HCT116 (cell line): ENCODE results near the gene CORO7. TPM values are rescaled to one million over a fixed set of nuclear protein-coding genes. Genes with fewer than 3 reads are reported as not detected.

Experiments
- ATAC-seq: fragments of 200-7000 bp; cut with Tn5 transposase; 2 replicates; pipeline ENCODE4 v1.9.1; 2020; ENCODE audit warnings: mild to moderate bottlenecking, moderate library complexity
- BruUV-seq: library from RNA; stranded (reverse); fragments of 400-500 nt; replicated peaks from 2 replicates; lab custom pipeline; 2021; lab: Mats Ljungman, UMichigan
- CTCF ChIA-PET: fragments of 300-600 bp; sonication (Branson Sonifier 250); formaldehyde crosslinking; loops from one replicate; lab custom pipeline; 2021; ENCODE audit warnings: antibody characterized with exemption; lab: Charles Lee
- POLR2A ChIA-PET: fragments of 300-600, 350-600 bp; sonication (Branson Sonifier 250); formaldehyde crosslinking; loops from one replicate; lab custom pipeline; 2021; ENCODE audit warnings: antibody characterized with exemption; lab: Charles Lee
- RAD21 ChIA-PET, 2 experiments: fragments of 300-600 bp; sonication (Branson Sonifier 250); formaldehyde crosslinking; loops; one replicate each; lab custom pipeline; 2023; ENCODE audit warnings: low total read pairs in 2 of 2; ENCODE audit not compliant: uncharacterized antibody in 2 of 2, unreplicated experiment in 2 of 2, low non-redundant PET in 1 of 2; lab: Charles Lee
- DNase-seq: peaks from one replicate; pipeline ENCODE4 v3.0.0-alpha.2; 2010; ENCODE audit warnings: low read depth, low spot score
- H2AFZ ChIP-seq: fragments of 200-600 bp; shearing (Covaris generic), sonication (generic); 2 replicates; pipeline ENCODE4 v1.6.1; 2017; ENCODE audit warnings: low read depth, mixed run types, mixed read lengths, antibody characterized with exemption, low read length; ENCODE audit not compliant: poor library complexity, severe bottlenecking
- H3K27ac ChIP-seq: 2 replicates; pipeline ENCODE4 v1.5.1; 2012; ENCODE audit warnings: low read depth, low read length
- H3K27me3 ChIP-seq: fragments of 200-600 bp; sonication (generic); 2 replicates; pipeline ENCODE4 v1.6.1; 2016; ENCODE audit warnings: mixed run types, low read length, mixed read lengths; ENCODE audit not compliant: insufficient read depth
- H3K36me3 ChIP-seq, 2 experiments: fragments of 200-500 bp in 1 of 2; fragments of 200-600 bp in 1 of 2; sonication (Bioruptor generic) in 1 of 2; sonication (generic) in 1 of 2; 2 replicates each; pipeline versions ENCODE4 v1.5.1 to v1.6.1; 2014 to 2016; ENCODE audit warnings: low read length in 2 of 2, inconsistent platforms in 1 of 2, mixed read lengths in 1 of 2, mixed run types in 1 of 2; ENCODE audit not compliant: insufficient read depth in 2 of 2, control insufficient read depth in 1 of 2
- H3K4me1 ChIP-seq, 2 experiments: fragments of 200-600 bp in 1 of 2; sonication (generic) in 1 of 2; 2 replicates each; pipeline versions ENCODE4 v1.5.1 to v1.6.1; 2012 to 2017; ENCODE audit warnings: low read length in 2 of 2, inconsistent platforms in 1 of 2, mild to moderate bottlenecking in 1 of 2, mixed read lengths in 1 of 2, mixed run types in 1 of 2, moderate library complexity in 1 of 2; ENCODE audit not compliant: insufficient read depth in 2 of 2, control insufficient read depth in 1 of 2
- H3K4me2 ChIP-seq: fragments of 200-600 bp; sonication (generic); 2 replicates; pipeline ENCODE4 v1.6.1; 2017; ENCODE audit warnings: mixed run types, low read length, mixed read lengths
- H3K4me3 ChIP-seq, 2 experiments: fragments of 200-600 bp in 1 of 2; sonication (generic) in 1 of 2; replicated peaks in 1 of 2; 2 replicates each; pipeline ENCODE4 v1.5.1; 2011 to 2016; ENCODE audit warnings: low read length in 2 of 2, control low read depth in 1 of 2, low read depth in 1 of 2, mild to moderate bottlenecking in 1 of 2, mixed read lengths in 1 of 2, mixed run types in 1 of 2
- H3K79me2 ChIP-seq: fragments of 200-600 bp; sonication (generic); 2 replicates; pipeline ENCODE4 v1.6.1; 2017; ENCODE audit warnings: mild to moderate bottlenecking, mixed run types, low read length, moderate library complexity, mixed read lengths; ENCODE audit not compliant: insufficient read depth
- H3K9ac ChIP-seq: fragments of 200-600 bp; sonication (generic); 2 replicates; pipeline ENCODE4 v1.6.1; 2016; ENCODE audit warnings: low read length, mixed read lengths
- H3K9me2 ChIP-seq: fragments of 200-600 bp; sonication (generic), shearing (Covaris generic); 2 replicates; pipeline ENCODE4 v1.6.1; 2017; ENCODE audit warnings: mixed run types, mild to moderate bottlenecking, moderate library complexity; ENCODE audit not compliant: insufficient read depth
- H3K9me3 ChIP-seq, 2 experiments: fragments of 200-500 bp in 1 of 2; fragments of 200-600 bp in 1 of 2; sonication (Bioruptor generic) in 1 of 2; sonication (generic) in 1 of 2; 2 replicates each; pipeline ENCODE4 v1.6.1; 2014 to 2017; ENCODE audit warnings: low read length in 2 of 2, mixed read lengths in 2 of 2, inconsistent platforms in 1 of 2, low read depth in 1 of 2, mild to moderate bottlenecking in 1 of 2, mixed run types in 1 of 2, moderate library complexity in 1 of 2; ENCODE audit not compliant: control insufficient read depth in 1 of 2, insufficient read depth in 1 of 2
- H4K20me1 ChIP-seq: fragments of 200-600 bp; sonication (generic), shearing (Covaris generic); 2 replicates; pipeline ENCODE4 v1.6.1; 2017; ENCODE audit warnings: mixed run types, mild to moderate bottlenecking, moderate library complexity; ENCODE audit not compliant: insufficient read depth
- JUND ChIP-seq: IDR thresholded peaks from 2 replicates; pipeline ENCODE4 v1.6.1; 2012
- REST ChIP-seq: IDR thresholded peaks from 2 replicates; pipeline ENCODE4 v1.6.1; 2012; ENCODE audit warnings: low read depth
- TCF7L2 ChIP-seq: IDR thresholded peaks from 2 replicates; pipeline ENCODE4 v1.7.0; 2011; ENCODE audit warnings: borderline replicate concordance, inconsistent platforms; ENCODE audit not compliant: insufficient read depth, insufficient read length; ENCODE audit errors: extremely low read depth
- intact Hi-C: fragments of 100-400 bp; cut with micrococcal nuclease; formaldehyde crosslinking; loops from 2 replicates; pipeline ENCODE4 v1.10.0; 2022
- total RNA-seq: library from RNA; stranded (reverse); gene quantifications from one replicate; pipeline ENCODE4 v1.2.1, GENCODE V29; 2021; ENCODE audit not compliant: unreplicated experiment
- TF ChIP-seq, protein P1 (sequence below): IDR thresholded peaks from 2 replicates; pipeline ENCODE4 v1.6.1; 2011; ENCODE audit warnings: mild to moderate bottlenecking, low read length, moderate library complexity; ENCODE audit not compliant: insufficient replicate concordance; ENCODE audit errors: extremely low read depth

CORO7 gene
- total RNA-seq, 1 experiment from 2014 or later: 21.3 TPM

GRCh38 chr16:4461250-4462085 is 45.1 kb upstream of the CORO7 start:
- ChIA-PET RAD21 (no interaction called here), POLR2A (no interaction called here), CTCF (no interaction called here)
- intact Hi-C loops: no loop called here
- H3K9me3 ChIP-seq: no peaks in the 10 kb centered on the region
- DNase-seq (no peak), ATAC-seq (peak; percentile 41)
- peaks cover 10 to 16% of the 10 kb centered on the region in 2 experiments; a peak in 3 of 4 replicates for H3K36me3 ChIP-seq
- H4K20me1 ChIP-seq: no peaks in the 10 kb centered on the region
- no peaks in the 10 kb centered on the region for H3K27me3 ChIP-seq
- no peak overlapping the region for H3K4me3 ChIP-seq
- BruUV-seq: no TSS peak
- TF ChIP-seq JUND (0 out of 2 replicates have a peak, but pooled peaks have one; percentile 20), REST (no peak), TCF7L2 (peak; percentile 20)
- TF ChIP-seq, protein P1, sequence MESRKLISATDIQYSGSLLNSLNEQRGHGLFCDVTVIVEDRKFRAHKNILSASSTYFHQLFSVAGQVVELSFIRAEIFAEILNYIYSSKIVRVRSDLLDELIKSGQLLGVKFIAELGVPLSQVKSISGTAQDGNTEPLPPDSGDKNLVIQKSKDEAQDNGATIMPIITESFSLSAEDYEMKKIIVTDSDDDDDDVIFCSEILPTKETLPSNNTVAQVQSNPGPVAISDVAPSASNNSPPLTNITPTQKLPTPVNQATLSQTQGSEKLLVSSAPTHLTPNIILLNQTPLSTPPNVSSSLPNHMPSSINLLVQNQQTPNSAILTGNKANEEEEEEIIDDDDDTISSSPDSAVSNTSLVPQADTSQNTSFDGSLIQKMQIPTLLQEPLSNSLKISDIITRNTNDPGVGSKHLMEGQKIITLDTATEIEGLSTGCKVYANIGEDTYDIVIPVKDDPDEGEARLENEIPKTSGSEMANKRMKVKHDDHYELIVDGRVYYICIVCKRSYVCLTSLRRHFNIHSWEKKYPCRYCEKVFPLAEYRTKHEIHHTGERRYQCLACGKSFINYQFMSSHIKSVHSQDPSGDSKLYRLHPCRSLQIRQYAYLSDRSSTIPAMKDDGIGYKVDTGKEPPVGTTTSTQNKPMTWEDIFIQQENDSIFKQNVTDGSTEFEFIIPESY: no peak
- H3K79me2 ChIP-seq: no peaks in the 10 kb centered on the region
- H3K27ac ChIP-seq: no peak overlapping the region
- no peaks in the 10 kb centered on the region for H3K9me2 ChIP-seq
- H3K4me1 ChIP-seq: peaks cover 0 to 24% of the 10 kb centered on the region in 2 experiments; a peak in 3 of 4 replicates
- no peak overlapping the region for H2AFZ ChIP-seq
- no peak overlapping the region for H3K9ac ChIP-seq
- no peak overlapping the region for H3K4me2 ChIP-seq
